ENCODE measurements around the gene CT47B1. TPM values are rescaled to one million over a fixed set of nuclear protein-coding genes. Genes with fewer than 3 reads are reported as not detected.

CT47B1 gene
- total RNA-seq, 2 donors from 2014 or later = not detected

DNA sequence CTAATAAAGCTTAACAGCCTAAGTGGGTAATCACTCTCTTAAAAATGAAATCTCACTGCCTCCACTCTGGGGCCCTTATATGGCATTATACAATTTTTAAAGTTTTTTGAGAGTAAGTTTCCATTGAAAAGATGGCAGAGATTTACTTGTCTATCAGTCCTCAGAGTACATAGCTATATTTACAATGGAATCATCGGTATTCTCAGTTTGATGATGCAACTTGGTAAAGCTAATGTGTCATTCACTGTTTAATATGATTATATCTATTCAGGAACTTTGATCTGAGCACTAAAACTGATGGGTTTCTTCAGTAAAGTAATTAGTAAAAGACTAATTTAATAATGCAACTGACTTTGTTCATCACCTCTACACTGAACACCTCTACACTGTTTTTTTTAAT, 51.6 kb downstream of the CT47B1 start:
- no peak for DNase-seq (ENCODE audit: low spot score)
- H3K4me1 ChIP-seq = no peaks in the 10 kb centered on the region
- H3K27me3 ChIP-seq = no peaks in the 10 kb centered on the region
- no peaks in the 10 kb centered on the region for H3K36me3 ChIP-seq
- H3K27ac ChIP-seq = no peak overlapping the region
- H3K4me3 ChIP-seq = no peak overlapping the region
- TF ChIP-seq, protein P1, sequence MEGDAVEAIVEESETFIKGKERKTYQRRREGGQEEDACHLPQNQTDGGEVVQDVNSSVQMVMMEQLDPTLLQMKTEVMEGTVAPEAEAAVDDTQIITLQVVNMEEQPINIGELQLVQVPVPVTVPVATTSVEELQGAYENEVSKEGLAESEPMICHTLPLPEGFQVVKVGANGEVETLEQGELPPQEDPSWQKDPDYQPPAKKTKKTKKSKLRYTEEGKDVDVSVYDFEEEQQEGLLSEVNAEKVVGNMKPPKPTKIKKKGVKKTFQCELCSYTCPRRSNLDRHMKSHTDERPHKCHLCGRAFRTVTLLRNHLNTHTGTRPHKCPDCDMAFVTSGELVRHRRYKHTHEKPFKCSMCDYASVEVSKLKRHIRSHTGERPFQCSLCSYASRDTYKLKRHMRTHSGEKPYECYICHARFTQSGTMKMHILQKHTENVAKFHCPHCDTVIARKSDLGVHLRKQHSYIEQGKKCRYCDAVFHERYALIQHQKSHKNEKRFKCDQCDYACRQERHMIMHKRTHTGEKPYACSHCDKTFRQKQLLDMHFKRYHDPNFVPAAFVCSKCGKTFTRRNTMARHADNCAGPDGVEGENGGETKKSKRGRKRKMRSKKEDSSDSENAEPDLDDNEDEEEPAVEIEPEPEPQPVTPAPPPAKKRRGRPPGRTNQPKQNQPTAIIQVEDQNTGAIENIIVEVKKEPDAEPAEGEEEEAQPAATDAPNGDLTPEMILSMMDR (IDR thresholded peaks at IDR 0.05) = no peak
- H3K9me3 ChIP-seq = no peaks in the 10 kb centered on the region

DNA sequence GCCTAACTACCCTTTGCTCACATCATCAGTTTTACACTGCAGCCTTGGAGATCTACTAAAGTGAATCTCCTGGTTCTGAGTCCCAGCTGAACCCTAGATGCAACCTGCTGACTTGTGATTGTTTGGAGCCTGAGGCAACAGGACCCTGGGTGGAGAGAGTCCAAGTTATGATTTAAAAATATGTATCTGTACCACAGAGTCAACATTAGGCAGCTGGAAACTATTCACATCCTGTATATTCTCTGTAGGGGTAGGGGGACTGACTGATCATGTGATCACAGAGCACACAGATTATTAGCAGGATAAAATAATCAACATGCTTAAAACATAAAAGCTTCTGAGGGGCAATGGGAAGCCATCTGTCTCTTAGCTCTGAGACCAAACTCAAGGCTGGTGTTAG, 52.1 kb downstream of the CT47B1 start:
- Histone ChIP-seq H3K4me3 (no peak overlapping the region), H3K36me3 (no peaks in the 10 kb centered on the region), H3K4me1 (no peaks in the 10 kb centered on the region), H3K27ac (no peak overlapping the region), H3K27me3 (no peaks in the 10 kb centered on the region), H3K9me3 (no peaks in the 10 kb centered on the region)
- no peak for DNase-seq (ENCODE audit: low spot score)
- TF ChIP-seq, protein P1 (IDR thresholded peaks at IDR 0.05) = no peak

Other genes starting within 250 kb of the CT47B1 start
- 10 to 100 TPM; 24.0 to 31.4 TPM for gene C1GALT1C1, start 245.8 kb downstream of the CT47B1 start, total RNA-seq
- gene CT47A11, start 61.3 kb upstream of the CT47B1 start, total RNA-seq = not detected
- gene CT47A10, start 66.2 kb upstream of the CT47B1 start, total RNA-seq = not detected
- gene CT47A9, start 71.0 kb upstream of the CT47B1 start, total RNA-seq = not detected
- gene CT47A8, start 75.9 kb upstream of the CT47B1 start, total RNA-seq = not detected
- not detected for gene CT47A7, start 80.7 kb upstream of the CT47B1 start, total RNA-seq
- gene CT47A6, start 85.6 kb upstream of the CT47B1 start, total RNA-seq = not detected
- gene CT47A5, start 90.5 kb upstream of the CT47B1 start, total RNA-seq = not detected
- not detected for gene CT47A4, start 95.3 kb upstream of the CT47B1 start, total RNA-seq
- not detected for gene CT47A3, start 100.2 kb upstream of the CT47B1 start, total RNA-seq
- not detected for gene CT47A2, start 105.1 kb upstream of the CT47B1 start, total RNA-seq
- gene CT47A1, start 109.9 kb upstream of the CT47B1 start, total RNA-seq = not detected
- gene GLUD2, start 171.7 kb upstream of the CT47B1 start, total RNA-seq = 1 to 10 TPM in 1 of 2 donors, under 1 TPM in 1; 0.59 to 1.4 TPM